ENCODE measurements around the gene C9orf152. TPM values are rescaled to one million over a fixed set of nuclear protein-coding genes. Genes with fewer than 3 reads are reported as not detected.
"Not testable (repeated sequence)": the region's sequence is repeated elsewhere in the genome, so short reads cannot be mapped to it uniquely, and the experiment has no call there.

The C9orf152 gene
- total RNA-seq, 1 experiment from 2014 or later: not detected

GRCh38 chr9:110224583-110224982, 16.6 kb upstream of the C9orf152 start:
- no peak for DNase-seq (ENCODE audit: low read depth)
- in situ Hi-C loops (cut with HindIII; ENCODE audit: low pct_unique_long_range_greater_than_20kb, low sequenced_read_pairs): no loop called here

DNA sequence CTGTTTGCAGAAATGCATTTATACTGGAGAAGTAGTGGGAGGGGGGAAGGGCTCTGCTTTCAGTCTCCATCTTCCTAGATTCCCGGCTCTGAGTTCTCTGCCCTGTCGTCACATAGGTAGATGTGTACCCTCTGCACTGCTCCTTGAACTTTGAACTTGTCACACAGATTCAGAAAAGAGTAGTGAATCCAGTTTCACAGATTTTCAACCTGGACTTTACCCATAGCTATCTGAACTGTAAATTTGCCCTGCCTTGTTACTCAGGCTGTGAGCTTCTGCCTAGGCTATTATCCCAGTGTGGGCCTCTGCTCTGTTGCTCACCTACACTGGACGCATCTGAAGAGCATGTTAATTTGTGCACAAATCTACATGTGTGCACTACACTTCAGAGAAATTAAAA, 12.8 kb upstream of the C9orf152 start:
- in situ Hi-C loops (cut with HindIII; ENCODE audit: low pct_unique_long_range_greater_than_20kb, low sequenced_read_pairs): no loop called here
- DNase-seq (ENCODE audit: low read depth): no peak

GRCh38 chr9:110217656-110218099, 9.7 kb upstream of the C9orf152 start:
- peak; percentile 39 for DNase-seq (ENCODE audit: low read depth)
- in situ Hi-C loops (cut with HindIII; ENCODE audit: low pct_unique_long_range_greater_than_20kb, low sequenced_read_pairs): no loop called here

- no peak for DNase-seq (ENCODE audit: low read depth)
- in situ Hi-C loops (cut with HindIII; ENCODE audit: low pct_unique_long_range_greater_than_20kb, low sequenced_read_pairs): no loop called here
These were observed 6.8 kb upstream of the C9orf152 start for GRCh38 chr9:110214586-110215355.

DNA sequence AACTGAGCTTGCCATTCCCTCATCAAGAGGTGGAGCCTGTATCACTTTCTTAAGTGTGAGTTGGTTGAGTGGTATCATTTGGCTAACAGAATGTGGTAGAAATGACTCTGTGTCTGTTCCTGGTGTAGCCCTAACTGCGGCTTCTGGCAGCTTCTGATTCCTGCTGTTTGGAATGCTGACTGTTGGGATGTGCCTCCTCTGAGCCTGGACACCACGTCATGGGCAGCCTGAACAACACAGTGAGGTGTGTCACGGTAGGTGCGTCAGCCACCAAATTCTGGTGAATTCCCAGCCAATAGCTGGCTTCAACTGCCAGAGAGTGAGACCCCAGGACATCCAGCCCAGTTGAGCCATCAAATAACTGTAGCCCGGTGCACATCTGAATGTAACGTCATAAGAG, 6.1 kb upstream of the C9orf152 start:
- in situ Hi-C loops (cut with HindIII; ENCODE audit: low pct_unique_long_range_greater_than_20kb, low sequenced_read_pairs): no loop called here
- no peak for DNase-seq (ENCODE audit: low read depth)

DNA sequence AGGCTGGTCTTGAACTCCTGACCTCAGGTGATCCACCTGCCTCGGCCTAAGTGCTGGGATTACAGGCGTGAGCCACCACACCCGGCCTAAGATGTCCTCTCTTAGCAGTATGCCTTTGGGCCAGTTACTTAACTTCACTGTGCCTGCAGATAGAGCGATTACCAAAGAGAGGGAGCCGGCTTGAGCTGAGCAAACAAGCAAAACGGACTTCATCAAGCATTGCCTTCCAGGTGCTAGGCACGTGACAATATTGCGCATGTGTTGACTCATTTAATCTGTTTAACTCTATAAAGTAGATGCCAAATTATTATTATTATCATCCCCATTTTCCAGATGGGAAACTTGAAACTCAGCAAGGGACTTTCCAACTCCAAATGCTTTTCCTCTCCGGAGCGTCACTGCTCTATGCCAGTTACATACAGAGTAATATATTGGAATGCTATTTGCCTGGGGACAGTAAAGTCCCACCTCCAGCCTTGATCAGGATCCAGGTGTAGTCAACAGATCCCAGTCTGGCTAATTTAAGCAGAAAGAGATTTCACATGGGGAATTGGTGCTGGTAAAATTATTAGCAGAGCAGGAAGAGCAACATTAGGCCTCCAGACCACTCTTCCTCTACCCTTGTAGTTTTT, 5.6 kb upstream of the C9orf152 start:
- in situ Hi-C loops (cut with HindIII; ENCODE audit: low pct_unique_long_range_greater_than_20kb, low sequenced_read_pairs): no loop called here

DNA sequence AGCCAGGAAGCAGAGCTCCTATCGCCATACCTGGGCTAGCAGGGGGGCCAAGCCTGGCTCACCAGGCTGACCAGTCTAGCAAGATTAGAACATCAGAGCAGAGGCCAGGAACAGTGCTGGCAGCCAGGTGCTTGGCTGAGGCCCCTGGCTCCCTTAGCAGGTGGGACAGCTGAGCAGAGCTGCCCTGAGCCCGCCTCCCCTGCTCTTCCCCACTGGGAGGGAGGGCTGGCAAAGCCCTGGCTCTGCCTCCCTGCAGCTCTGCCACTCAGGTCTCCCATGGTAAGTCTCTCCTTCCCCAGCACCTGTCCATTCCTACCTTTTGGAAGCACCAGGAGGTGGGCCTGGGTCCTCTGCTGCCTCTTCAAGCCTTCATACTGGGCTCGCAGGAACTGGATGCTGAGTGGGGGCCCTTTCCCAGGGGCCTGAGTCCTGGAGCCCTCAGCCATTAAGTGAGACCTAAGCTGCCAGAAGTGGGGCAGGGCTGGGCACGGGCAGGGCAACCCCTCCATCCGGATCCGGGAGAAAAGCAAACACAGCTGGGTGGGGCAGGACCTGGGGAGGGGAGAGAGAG, 803 bp downstream of the C9orf152 start:
- in situ Hi-C loops (cut with HindIII; ENCODE audit: low pct_unique_long_range_greater_than_20kb, low sequenced_read_pairs): no loop called here
- DNase-seq (ENCODE audit: low read depth): no peak

More for the DNA sequence above, 5.6 kb upstream of the C9orf152 start:
- DNase-seq (ENCODE audit: low read depth): no peak

- in situ Hi-C loops (cut with HindIII; ENCODE audit: low pct_unique_long_range_greater_than_20kb, low sequenced_read_pairs): no loop called here
- no peak for DNase-seq (ENCODE audit: low read depth)
These were observed 1.6 kb downstream of the C9orf152 start for GRCh38 chr9:110206389-110206788.

DNA sequence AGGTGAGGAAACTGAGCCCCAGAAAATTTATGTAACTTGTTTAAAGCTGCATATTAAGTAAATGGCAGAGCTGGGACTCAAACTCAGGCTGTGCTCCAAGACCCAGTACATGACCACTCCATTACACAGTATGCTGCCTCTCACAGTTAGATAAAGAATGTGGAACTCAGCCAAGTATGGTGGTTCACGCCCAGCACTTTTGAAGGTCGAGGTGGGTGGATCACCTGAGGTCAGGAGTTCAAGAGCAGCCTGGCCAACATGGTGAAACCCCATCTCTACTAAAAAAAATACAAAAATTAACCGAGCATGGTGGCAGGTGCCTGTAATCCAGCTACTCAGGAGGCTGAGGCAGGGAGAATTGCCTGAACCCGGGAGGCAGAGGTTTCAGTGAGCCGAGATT, 2.3 kb downstream of the C9orf152 start:
- in situ Hi-C loops (cut with HindIII; ENCODE audit: low pct_unique_long_range_greater_than_20kb, low sequenced_read_pairs); DNase-seq (ENCODE audit: low read depth): not testable (repeated sequence)

DNA sequence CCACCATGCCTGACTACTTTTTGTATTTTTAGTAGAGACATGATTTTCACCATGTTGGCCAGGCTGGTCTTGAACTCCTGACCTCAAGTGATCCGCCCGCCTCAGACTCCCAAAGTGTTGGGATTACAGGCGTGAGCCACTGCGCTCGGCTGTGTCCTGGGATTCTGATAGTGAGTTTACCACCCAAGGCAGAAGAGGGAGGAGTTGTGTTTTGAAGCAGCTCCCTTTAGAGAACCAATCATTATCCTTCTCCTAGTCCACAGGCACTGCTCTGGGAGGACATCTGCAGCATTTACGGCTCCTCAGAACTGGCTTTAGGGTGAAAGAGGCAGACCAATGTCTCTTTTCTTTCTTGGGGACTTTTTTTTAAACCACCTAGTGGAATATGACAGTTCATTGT, 5.7 kb downstream of the C9orf152 start:
- in situ Hi-C loops (cut with HindIII; ENCODE audit: low pct_unique_long_range_greater_than_20kb, low sequenced_read_pairs): no loop called here
- no peak for DNase-seq (ENCODE audit: low read depth)

GRCh38 chr9:110199643-110200042, 8.3 kb downstream of the C9orf152 start:
- DNase-seq (ENCODE audit: low read depth): no peak
- in situ Hi-C loops (cut with HindIII; ENCODE audit: low pct_unique_long_range_greater_than_20kb, low sequenced_read_pairs): no loop called here

DNA sequence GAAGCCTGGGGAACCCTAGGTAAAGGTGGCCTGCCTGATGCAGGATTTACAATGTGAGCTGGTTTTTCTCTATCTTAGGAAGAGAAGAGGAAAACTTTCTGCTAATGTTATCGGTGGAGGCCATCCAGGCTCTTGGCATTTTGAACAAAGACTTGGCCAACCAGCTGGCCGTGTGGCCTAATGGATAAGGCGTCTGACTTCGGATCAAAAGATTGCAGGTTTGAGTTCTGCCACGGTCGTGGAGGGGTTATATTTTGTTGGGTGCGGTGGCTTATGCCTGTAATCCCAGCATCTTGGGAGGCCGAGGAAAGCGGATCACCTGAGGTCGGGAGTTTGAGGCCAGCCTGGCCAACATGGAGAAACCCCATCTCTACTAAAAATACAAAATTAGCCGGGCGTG, 9.6 kb downstream of the C9orf152 start:
- DNase-seq (ENCODE audit: low read depth): no peak
- in situ Hi-C loops (cut with HindIII; ENCODE audit: low pct_unique_long_range_greater_than_20kb, low sequenced_read_pairs): no loop called here

- DNase-seq (ENCODE audit: low read depth): no peak
- in situ Hi-C loops (cut with HindIII; ENCODE audit: low pct_unique_long_range_greater_than_20kb, low sequenced_read_pairs): no loop called here
These were observed 10.4 kb downstream of the C9orf152 start for GRCh38 chr9:110197330-110198187.

DNA sequence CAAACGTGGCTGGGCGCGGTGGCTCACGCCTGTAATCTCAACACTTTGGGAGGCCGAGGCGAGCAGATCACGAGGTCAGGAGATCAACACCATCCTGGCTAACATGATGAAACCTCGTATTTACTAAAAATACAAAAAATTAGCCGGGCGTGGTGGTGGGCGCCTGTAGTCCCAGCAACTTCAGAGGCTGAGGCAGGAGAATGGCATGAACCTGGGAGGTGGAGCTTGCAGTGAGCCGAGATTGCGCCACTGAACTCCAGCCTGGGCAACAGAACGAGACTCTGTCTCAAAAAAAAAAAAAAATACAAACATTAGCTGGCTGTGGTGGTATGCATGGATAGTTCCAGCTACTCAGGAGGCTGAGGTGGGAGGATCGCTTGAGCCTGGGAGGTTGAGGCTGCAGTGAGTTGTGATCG, 11.9 kb downstream of the C9orf152 start:
- DNase-seq (ENCODE audit: low read depth); in situ Hi-C loops (cut with HindIII; ENCODE audit: low pct_unique_long_range_greater_than_20kb, low sequenced_read_pairs): not testable (repeated sequence)

DNA sequence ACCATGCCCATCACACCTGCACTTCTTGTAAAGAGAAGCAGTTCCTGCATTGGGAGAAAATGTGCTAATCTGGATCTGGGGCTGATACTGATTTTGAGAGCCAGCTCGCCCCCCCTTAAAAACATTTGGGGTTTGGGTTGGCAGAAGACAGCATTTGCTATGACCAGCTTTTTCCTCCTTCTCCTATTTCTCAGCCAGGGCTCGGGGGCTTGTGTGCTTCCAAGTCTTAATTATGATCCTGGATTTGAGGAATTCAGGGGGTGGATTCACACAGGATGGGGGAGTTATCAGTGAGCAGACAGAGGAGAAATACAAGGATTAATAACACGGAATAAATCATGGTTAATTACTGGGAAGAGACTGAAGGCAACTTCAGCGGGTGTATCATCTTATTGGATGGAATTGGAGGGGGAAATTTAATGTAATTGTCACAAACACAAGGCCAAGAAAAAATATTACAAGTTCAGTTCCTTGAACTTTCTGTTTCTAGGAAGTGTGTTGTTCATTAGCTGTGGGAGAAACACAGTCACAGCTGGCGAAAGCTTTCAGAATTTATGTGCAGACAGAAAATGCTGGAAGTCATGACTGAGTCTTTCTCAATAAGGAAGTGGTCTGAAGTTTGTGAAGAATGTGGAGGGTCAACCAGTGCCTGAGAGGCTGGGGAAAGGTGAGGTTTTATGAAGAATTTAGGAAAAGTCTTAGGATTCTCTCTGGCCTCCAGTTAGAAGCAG, 15.3 kb downstream of the C9orf152 start:
- in situ Hi-C loops (cut with HindIII; ENCODE audit: low pct_unique_long_range_greater_than_20kb, low sequenced_read_pairs): no loop called here
- no peak for DNase-seq (ENCODE audit: low read depth)

GRCh38 chr9:110191615-110192014, 16.3 kb downstream of the C9orf152 start:
- no peak for DNase-seq (ENCODE audit: low read depth)
- in situ Hi-C loops (cut with HindIII; ENCODE audit: low pct_unique_long_range_greater_than_20kb, low sequenced_read_pairs): no loop called here

DNA sequence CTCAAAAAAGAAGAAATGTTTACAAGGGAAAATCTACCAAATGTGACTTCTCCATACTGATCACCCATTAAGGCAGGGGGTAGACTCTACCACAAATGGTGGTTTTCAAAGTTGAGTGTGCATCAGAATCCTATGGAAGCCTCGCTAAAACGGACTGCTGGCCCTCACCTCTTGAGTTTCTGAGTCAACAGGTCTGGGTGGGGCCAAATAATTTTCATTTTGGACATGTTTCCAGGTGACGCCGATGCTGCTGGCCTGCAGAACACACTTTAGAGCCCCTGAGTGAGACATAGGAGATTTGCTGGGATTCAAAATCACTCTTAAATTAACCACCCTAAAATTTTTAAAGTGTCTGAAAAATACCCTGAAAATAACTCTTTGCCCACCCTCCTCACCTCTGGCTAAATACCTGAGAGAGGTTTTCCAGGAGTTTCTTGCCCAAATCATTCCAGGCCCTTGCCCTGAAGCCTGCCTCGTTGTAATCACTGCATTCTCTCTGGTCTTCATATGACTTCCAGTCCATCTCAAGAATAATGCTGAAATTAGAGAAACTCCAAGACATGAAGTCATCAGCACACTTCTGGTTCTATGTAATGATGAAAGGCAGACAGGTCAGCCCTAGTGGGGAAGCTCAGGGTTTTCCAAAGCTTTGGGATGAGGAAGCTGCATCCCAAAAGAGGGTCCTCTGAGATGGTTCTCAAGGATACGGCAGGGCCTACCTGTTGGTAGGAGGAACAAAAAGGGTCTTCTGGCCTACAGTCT, 18.2 kb downstream of the C9orf152 start:
- in situ Hi-C loops (cut with HindIII; ENCODE audit: low pct_unique_long_range_greater_than_20kb, low sequenced_read_pairs): no loop called here
- no peak for DNase-seq (ENCODE audit: low read depth)
